Activated T-cell treated with anti-CD3 and anti-CD28 coated beads for 24 hours (primary cell): Measurements from ENCODE around the gene RAB5IF.
"Not testable (repeated sequence)": the region's sequence is repeated elsewhere in the genome, so short reads cannot be mapped to it uniquely, and the experiment has no call there.

Source experiments
- DNase-seq: peaks from one replicate; pipeline ENCODE4 v3.0.0-alpha.2; 2020; ENCODE audit warnings: low read depth

The RAB5IF gene

GRCh38 chr20:36605399-36606157, at the start of gene RAB5IF:
Gene RAB5IF, plus strand, starts transcription at chr20:36605779. Its CDS starts 173 bp downstream, at chr20:36605952.
- DNase-seq: peak; percentile 99

DNA sequence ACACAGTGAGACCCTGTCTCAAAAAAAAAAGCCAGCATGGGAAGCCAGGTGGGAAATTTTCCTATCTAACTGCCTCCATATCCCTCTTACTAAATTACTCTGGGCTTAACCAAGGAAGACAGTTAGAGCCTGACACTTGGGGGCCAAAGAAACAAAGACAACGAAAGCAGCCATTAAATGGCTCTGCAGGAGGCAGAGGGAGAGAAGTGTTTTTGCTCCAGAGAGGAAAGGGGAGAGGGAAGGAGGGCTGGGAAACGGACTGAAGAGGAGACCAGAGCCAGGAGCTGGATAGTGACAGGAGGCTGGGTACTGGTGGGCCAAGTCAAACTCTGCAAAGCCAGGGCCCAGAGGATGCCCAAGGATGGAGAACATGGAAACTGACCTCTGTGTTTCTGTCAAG, 42.9 kb upstream of the RAB5IF start:
- no peak for DNase-seq

GRCh38 chr20:36563374-36563773, 42.2 kb upstream of the RAB5IF start:
- no peak for DNase-seq

- DNase-seq: not testable (repeated sequence)
Measured at GRCh38 chr20:36564078-36564725, 41.4 kb upstream of the RAB5IF start.

GRCh38 chr20:36564726-36565121, 40.9 kb upstream of the RAB5IF start:
- not testable (repeated sequence) for DNase-seq

- DNase-seq: no peak
Measured at GRCh38 chr20:36565520-36565919, 40.1 kb upstream of the RAB5IF start.

- DNase-seq: no peak
Measured at GRCh38 chr20:36569847-36570429, 35.6 kb upstream of the RAB5IF start.

DNA sequence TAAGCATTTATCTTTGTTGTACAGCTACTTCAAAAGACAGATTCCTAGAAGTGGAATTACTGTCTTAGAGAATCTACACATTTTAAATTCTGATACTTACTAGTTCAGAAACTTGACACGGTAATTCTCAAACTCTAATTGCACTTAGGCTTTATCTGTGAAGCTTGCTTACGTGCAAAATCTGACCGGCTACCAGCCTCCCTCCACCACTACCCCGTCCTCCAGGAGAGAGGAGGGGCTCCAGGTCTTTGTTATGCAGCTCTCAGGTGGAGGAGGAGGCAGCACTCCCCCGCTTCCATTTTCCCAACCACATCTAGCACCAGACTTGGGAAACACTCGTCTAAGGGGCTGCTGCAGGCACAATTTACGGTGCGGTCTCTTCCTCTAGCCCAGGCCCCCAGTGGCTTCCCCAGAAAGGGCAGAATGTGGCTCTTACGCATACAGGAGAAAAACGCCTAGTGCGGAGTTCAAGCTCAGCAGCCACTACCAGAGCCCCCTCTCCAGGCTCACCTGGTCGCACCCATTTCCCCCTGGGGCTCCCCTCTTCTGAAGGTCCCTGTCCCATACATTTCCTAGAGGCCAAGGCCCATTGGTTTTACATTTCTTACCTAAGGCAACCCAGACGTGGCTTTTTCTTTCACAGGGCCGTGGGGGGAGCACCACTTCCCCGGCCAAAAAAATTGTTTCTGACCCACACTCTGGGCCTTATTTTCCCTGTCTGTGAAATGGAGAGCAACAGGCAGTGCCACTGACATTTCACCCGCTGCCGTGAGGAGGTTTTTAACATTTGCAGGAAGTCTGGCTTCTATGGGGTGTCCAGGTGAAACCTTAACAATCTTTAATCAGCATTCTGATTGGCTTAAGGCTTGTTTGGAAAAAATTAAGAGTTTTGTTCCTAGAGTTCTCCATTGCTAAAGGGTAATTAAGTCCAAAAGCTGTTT, 33.7 kb upstream of the RAB5IF start:
- no peak for DNase-seq

GRCh38 chr20:36572701-36573102, 32.9 kb upstream of the RAB5IF start:
- peak; percentile 64 for DNase-seq

DNA sequence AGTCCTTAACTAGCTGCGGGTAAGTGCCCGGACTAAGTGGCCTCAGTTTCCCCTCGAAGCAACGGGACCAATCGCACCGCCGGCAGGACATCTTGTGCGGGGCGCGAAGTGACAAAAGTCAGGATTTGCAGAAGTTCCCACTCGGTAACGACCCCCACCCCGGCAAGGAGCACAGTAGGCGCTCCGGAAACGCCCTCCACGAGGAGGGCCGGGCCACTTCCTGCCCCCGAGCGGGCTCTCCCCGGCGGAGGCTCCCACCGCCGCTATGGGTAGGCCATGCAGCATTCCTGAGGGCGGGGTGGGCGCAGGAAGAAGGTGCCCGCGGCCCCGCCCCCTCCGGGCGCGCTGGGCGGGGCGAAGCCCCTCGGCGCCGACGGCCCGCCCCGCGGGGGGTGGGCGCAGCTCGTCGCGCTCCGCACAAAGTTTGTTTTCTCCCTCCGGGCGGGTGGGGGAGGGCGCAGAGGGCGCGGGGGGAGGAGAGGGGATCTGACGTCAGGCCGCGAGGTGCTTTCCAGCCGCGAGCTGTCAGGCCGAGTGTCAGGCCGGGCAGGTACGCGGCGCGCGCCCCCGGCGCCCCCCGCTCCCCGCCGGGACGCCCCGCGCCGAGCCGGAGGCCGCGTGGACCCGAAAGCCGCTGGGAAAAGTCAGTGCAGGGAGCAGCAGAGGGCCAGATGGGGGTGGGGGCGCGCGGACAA, 32.3 kb upstream of the RAB5IF start, which contains the start of gene TGIF2:
TGIF2 (plus strand) TSS at position 495 of the 695 bp plus-strand sequence. CDS start 5,178 bp downstream, outside the sequence.
- DNase-seq: peak; percentile 86

GRCh38 chr20:36573798-36574365, 31.7 kb upstream of the RAB5IF start:
- DNase-seq: no peak

DNA sequence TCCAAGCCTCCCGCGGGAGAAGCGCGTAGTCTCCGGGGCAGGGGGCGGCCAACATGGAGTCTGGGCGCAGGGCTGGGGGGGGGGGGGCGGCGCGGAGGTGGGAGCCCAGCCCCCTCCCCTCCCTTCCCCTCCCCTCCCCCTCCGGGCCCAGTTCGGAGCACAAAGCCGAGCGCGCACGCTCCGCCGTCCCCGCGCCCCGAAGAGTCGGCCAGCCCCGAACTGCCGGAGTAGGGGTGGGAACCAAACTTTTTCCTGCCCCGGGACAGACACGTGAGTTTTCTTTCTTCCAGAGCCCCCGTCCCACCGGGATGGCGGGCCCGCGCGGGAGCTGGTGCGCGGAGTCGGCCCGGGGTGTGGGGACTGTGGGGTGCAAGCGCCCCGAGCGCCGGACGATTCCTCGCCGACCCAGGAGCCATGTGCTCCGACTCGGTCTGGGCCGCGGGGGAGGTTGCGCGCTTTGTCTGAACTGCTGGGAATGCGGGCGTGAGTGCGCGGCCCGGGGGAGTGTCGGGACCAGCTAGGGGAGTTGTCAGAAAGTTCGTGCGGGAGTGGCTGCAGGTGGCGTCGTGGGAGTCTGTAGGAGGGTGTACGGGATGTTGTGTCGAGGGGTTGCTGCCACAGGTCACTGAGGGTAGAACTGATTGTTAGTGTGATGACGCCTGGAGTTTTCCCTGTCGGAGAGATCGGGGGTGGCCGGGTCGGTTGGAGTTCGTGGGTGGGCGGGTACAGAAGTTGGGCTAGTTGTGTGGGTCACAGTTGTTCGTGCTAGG, 31.0 kb upstream of the RAB5IF start:
- peak; percentile 33 for DNase-seq

- no peak for DNase-seq
Measured at GRCh38 chr20:36576081-36576445, 29.5 kb upstream of the RAB5IF start.

GRCh38 chr20:36578356-36579041, 27.1 kb upstream of the RAB5IF start:
- no peak for DNase-seq

DNA sequence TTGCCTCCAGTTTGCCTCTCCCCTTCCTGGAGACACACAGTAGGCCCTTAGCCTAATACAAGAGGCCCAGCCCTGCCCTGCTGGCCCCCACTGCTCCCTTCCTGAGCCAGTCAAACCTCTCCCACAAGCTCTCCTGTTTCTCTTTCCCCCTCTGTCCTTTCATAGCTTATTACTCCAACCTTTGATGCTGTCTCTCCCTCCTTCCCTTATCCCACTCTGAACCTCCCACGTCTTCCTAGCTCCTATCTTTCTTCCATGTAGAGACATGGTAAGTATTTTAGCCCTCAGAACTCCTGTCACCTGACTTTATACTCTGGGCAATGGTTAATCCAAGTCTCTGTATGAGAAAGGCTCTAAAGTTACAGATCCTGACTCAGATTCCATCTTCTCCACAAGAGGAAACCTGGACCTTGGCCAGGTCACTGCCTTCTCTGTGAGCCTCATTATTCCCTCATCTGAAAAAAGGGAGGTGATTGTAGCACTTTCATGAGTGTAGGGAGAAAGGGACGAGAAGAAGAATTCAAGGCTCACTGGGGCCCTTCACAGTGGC, 25.5 kb upstream of the RAB5IF start:
- DNase-seq: no peak

GRCh38 chr20:36582322-36582721, 23.3 kb upstream of the RAB5IF start:
- DNase-seq: no peak

- DNase-seq: no peak
Measured at GRCh38 chr20:36582821-36583220, 22.8 kb upstream of the RAB5IF start.

DNA sequence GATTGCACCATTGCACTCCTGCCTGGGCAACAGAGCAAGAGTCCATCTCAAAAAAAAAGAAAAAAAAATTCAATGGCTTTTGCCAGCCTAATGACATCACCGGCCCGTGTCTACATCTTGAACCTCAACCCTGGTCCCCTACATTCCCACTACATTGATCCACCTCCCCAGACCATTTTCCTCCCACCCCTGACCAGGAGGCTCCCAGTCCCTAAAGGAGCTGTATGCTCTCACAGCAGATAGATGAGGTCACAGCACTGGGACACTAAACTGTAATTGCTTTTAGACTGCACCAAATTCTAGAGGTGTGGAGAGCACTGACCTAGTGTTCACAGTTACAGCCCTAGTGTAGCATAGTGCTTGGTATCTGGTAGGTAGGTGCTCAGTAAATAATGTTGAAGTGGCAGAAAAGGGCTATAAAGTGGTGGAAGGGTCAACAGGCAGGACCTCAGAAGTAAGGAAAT, 21.5 kb upstream of the RAB5IF start:
- no peak for DNase-seq

DNA sequence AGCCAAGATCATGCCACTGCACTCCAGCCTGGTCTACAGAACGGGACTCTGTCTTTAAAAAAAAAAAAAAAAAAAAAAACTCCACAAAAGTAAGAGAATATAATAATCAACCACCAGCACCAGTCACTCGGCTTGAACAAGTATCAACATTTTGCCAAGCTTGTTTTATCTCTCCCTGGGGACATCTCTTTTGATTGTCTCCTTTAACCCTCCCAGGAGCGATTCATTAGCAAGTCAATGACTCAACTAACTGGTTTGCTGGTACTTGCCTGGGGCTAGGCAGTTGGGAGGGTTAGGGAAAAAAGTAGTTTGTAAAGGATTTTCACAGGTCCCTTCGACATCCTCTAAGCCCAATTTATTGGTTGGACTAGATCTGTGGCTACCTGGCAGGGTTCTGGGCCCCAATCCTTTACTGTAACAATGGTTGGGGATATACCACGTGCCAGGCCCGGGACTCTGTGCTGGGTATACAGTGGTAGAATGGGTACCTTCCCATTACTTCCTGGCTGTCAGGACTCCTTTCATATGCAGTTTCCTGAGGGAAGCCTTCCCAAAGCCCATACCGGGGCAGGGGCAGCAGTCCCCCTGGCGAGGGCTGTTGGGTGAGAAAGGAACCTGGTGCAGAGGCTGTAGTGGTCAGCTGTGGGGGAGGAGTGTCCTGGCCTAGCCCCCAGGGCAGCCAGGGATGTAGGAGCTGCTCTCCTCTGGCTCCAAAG, 20.0 kb upstream of the RAB5IF start:
- no peak for DNase-seq
